Breast epithelium (tissue), 3 donors: ENCODE measurements around the gene CRYZ.

Experiments used
- CTCF ChIP-seq, 3 donors: fragments of 450-650 bp; IDR thresholded peaks; one replicate each; pipeline ENCODE4 v1.5.1; 2016 to 2017; ENCODE audit warnings: antibody characterized with exemption in 3 of 3, mild to moderate bottlenecking in 3 of 3, moderate library complexity in 3 of 3
- POLR2A ChIP-seq: fragments of 450-650 bp; IDR thresholded peaks from one replicate; pipeline ENCODE4 v1.6.1; 2016; ENCODE audit warnings: antibody characterized with exemption, mild to moderate bottlenecking, moderate library complexity
- POLR2AphosphoS5 ChIP-seq, 3 donors: sonication (generic); formaldehyde crosslinking; IDR thresholded peaks; one replicate each; pipeline ENCODE4 v1.6.1; 2017; ENCODE audit warnings: antibody characterized with exemption in 3 of 3

- TF ChIP-seq CTCF (IDR thresholded peaks at IDR 0.05) (no peak), POLR2A (no peak), POLR2AphosphoS5 (IDR thresholded peaks at IDR 0.05) (no peak)
Measured at GRCh38 chr1:74728736-74729135, 4.1 kb downstream of the CRYZ start.
